HG03354 (cell line): Measurements from ENCODE around the gene APLN.

Experiments
- ATAC-seq: cut with Tn5 transposase; IDR thresholded peaks from one replicate; pipeline ENCODE4 v1.9.1; 2021; ENCODE audit warnings: mild to moderate bottlenecking; ENCODE audit not compliant: unreplicated experiment, poor library complexity, severe bottlenecking

Gene APLN

DNA sequence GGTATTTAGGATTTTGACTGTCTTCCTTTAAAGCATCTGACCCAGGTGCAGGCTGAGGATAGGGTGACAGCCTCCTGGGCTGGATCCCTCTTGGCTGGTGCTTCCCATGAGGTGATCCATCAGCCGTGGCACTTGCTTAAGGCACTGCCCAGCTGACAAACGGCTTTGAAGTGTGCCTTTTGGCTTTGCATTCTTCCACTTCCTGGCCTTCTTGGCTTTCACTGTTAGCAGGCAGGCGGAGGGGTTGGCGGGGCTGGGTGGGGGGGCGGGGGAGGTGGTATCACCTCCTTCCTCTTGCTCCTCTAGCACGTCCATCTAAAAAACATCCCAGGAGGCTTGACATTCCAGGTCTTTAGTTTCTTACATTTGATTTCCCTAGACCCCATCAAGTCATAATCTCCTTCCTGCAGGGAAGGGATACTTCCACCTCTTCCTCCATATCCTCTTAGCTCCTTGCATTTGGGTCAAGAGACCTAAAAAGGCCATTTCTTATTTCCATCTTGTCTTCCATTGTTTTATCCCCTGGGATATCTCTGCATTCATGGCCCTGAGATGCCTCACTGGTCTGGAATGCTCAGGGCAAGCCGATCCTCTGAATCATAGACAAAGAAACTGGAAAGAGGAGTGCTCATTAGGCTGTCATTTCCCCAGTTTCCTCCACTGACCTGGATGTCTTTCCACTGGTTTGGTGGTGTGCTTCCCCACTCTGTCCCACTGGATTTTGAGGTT is 11.3 kb upstream of the APLN start:
- no peak for ATAC-seq

DNA sequence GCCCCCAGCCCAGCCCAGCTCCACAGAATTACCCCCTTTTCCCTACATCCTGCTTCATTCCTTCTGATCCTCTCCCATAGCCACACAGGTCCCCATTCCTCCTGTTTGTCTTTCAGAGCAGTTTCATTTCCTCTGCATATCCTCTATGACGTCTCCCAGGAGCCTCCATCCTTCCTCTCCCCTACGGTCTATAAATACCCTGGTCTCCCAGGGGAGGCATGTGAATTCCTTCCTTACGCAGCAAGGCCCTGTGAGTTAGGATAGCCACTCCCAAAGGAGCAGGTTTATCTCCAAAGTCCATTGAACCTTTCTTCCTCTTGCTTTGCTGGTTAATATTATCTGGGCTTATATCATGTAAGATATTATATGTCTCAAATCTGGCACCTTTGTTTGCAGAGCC is 8.4 kb upstream of the APLN start:
- no peak for ATAC-seq

DNA sequence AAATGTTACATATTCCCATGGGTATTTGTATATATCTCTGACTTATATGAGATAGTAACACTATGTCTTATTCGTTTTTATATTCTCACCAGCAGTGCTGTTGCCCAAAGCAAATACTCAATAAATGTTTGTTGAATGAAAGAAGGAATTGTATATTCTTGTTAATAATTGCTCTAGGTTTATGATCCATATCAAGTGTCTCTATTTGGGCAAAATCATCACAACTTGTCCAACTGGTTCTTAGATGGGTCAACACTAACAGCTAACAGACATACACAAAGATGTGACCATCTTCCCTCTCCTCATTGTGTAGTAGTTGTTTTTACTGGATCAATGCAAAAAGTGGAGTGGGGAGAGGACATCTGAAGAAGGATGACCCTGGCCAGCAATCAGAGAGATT is 6.6 kb upstream of the APLN start:
- ATAC-seq, result no peak

DNA sequence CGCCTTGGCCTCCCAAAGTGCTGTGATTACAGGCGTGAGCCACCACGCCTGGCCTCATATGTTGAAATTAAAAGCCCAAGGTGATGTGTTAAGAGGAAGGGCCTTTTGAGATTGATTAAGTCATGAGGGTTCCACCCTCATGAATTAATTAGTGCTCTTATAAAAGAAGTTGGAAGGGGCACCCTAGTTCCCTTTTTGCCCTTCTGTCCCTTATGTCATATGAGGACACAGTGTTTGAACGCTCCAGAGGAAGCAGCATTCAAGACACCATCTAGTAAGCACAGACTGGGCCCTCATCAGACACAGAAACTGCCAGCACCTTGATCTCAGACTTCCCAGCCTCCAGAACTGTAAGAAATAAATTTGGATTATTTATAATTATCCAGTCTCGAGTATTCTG is 5.1 kb upstream of the APLN start:
- ATAC-seq, result no peak

DNA sequence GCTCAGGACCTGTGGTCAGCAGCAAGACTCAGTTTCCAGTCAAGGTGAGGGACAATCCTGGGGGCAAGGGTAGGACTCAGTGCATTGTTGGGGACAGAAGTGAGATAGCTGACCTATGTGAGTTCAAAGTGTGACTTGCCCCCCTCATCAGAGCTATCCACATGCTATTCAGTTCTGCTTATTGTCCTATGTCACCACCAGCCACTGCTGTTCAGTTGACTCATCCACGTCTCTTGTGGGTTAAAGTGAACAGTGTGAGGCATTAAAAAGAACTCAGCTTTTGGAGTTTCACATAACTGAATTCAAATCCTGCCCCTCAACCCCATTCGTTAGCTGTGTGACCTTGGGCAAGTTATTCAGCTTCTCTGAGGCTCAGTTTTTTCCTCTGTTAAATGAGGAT is 4.4 kb upstream of the APLN start:
- ATAC-seq, result no peak

DNA sequence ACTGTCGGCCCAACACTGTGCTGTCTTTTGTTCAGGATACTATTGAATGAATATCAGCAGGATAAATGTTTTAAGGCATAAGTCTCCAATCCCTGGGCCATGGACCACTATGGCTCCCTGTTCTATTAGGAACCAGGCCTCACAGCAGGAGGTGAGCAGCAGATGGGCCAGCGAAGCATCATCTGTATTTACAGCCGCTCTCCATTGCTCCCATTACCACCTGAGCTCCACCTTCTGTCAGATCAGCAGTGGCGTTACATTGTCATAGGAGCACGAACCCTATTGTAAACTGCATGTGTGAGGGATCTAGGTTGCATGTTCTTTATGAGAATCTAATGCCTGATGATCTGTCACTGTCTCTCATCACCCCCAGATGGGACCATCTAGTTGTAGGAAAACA is 3.7 kb upstream of the APLN start:
- ATAC-seq, result no peak

DNA sequence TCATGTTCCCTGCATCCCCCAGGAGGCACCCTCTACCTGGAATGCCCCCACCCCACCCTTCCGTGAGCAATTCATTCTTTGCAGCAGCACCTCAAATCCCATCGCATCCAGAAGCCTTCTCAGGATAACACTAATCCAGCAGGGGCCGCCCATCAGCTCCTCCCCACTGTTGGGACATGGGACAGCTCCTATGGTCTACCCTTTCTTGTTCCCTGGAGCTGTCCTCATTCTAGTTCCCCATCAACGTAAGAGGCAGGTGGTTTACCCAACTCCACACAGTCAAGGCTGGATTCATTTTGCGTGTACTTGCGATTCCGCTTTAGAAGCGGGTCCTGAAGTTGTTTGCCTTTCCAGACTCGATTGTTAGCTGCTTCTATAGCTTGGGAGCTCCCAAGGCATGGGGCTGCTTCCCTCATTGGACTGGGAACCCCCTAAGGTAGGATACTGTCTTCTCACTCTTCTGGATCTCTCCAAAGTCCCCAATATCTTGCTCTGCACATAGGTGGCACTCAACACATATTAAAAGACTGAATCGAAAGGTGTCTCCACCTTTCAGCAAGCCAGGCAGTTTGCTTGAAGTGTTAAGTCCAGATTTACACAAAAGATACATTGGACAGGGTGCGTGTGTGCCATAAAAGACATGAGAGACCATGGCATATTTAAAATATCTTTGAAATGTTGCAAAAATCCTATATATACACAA is 942 bp upstream of the APLN start:
- ATAC-seq, result no peak

DNA sequence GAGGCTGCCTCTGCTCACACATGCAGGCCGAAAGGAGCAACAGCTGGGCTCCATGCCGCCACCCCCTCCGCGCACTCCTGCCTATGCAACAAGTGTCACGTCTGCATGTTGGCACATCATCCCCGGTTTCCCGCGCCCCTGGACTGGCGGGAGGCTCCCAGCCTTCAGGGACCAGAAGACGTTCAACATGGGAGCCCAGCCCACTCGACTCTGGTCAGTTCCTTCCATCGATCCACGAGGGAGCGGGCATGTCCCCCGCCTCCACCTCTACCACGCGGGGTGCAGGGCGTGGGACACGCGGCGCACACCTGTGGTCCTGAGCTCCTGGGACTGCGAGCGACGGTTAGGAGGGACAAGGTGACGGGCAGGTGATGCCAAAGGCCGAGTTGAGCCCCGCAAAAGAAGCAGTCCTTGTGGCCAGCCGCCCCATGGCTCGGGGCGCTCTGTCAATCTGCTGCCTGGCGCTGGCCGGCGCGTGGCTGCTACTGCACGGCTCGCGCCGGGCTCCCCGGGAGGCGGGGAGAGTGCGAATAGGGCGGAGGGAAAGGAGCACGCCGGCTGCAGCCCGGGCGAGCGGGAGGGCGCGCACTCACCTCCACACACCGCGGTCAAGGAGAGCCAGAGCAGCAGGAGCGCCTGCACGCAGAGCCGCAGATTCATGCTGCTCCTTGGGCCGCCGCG is 645 bp downstream of the APLN start:
- ATAC-seq, result peak; percentile 54

DNA sequence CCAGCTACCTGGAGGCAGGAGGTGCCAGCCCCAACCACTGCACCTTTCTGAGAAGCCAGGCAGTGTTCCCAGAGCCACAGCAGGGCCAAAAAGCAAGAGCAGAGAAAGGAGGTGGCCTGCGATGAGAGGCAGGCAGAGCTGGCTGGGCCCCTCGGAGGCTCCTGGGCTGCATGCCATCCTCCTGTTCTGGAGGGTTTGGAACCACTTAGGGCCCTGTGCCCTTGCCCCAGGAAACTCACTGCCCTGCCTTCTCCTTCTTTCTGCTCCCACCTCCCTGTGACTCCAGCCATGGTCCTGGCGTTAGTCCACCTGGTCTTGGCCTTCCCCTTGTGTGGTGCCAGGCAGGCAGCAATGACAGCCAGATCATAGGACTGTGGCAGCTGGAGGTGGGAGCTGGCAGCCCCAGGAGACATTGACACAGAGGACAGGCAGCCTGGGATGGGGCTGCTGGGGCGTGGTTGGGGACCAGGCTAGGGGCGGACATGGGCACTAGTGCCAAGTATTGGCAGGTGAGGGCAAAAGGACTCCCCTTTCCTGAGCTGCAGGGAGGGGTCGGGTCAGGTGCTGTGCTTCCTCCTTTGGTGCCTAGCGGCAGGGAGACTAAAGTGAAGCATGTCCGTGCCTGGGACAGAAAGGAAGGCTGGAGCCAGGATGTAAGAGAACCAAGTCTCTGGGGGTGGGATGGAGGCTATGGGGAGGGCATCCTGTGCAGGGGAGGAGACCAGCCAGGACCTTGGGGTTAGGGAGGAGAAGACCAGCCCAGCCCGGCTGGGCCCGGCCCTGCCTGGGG is 1.4 kb downstream of the APLN start:
- ATAC-seq, result no peak

DNA sequence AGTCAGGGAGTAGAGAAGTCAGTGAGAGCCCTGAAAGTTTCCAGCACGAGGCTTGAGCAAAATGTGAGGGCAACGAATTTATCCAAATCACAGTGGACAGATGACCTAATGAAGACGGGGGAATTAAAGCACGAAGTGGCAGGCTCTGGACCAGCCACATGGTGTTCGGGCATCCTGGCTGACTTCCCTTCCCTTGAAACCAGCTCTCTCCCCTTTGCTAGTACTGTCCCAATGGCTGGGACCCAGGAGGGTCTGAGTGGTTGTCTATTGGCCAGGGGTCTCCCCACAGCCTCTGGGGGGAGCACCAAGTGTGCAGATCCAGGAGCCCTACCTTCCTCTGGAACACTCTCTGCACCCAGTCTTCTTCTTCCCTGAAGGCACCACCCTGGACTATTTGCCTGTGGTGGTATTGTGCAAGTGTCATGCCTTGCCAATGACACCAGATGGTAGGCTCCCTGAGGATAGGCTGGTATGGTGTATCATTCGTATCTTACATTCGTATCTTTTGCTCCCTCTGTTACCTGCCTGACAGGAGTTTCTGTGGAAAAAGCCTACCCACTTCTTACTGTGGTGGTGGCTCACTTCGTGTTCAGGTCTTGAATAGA is 2.1 kb downstream of the APLN start:
- ATAC-seq, result no peak

DNA sequence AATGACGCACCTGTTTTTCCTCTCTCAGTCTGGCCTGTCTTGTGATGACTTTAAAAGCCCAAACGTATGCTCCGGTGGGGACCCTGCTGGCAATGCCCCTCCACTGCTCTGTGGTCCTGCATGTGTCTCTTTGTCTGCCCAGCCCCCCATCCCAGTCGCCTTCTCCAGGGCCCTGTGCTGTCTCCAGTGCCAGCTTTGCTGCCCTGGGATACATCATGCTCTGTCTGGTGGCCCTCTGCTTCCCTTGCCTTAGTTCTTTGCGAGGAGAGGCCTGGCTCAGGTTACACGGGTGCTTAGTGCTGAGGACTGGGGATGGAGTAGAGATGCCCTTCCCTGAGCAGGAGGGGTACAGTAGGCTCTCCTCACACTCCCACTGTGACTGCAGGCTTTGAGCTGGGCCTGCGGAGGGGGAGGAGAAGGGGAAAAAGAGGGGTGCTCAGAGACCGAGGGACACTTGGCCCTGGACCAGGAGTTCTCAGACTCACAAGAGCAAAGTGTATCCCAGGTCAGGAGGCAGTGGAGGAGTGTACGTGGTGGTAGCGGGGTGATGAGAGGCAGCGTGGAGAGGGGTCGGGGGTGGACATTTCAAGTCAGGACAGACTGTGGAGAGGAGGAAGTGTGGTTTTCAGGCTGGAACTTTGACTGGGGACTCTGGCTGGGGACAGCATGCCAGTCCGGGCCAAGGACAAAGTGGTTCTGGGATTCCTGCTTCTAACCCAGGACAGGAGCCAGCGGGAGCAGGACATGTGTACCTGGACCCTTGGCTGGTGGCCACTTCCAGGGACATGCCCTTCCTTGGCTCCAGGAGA is 2.8 kb downstream of the APLN start:
- ATAC-seq, result no peak

DNA sequence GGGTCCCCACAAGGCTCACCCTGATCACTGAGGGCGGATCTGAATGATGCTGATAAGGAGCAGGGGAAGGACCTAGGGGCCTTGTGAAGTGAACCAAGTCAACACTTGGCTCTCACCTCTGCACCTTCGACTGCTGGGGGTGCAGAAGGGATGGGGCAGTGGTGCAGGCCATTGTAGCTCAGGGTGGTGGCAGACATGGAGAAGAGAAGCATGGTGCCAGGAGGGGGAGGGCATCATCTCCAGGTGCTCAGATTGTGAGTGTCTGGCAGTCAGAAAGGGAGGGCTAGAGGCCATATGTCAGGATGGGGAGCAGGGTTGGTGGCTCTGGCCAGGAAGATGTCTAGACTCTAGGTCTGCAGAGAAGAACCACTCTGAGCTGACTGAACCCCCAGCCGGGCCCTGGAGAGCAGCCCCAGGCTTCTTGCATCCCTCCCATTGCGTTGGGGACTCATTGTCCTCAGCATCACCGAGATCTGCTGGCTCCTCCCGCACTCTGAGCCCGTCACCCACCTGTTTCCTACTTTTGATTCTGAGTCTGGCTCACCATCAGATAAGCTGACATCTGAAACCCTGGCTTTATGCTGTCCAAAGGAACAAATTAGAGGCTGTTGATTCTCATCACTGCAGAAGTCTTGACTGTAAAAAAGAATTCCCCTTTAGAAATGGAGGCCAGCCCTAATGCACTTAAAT is 3.8 kb downstream of the APLN start:
- ATAC-seq, result no peak

DNA sequence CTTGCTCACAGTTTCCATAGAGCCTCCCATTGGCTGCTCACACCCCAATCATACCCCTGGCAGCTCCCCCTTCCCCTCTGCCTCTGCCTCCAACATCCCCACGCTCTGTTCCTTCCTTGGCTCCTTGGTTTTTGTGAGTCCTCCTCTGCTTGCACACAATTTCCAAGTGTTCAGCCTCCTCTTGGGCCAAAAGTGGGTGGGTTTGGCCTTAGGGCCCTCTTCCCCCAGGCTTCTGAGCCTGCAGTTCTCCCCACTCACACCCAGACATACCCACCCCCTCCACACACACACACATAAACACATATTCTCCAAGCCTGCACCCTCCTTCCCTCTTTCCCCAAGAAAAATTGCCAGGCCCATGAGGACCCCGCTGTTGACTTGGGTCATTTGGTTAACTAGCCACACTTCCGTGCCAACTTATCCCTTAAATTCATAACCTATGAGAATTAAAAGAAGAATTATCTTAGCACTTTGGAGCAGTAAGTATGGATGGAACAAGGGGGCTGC is 4.5 kb downstream of the APLN start:
- no peak for ATAC-seq

DNA sequence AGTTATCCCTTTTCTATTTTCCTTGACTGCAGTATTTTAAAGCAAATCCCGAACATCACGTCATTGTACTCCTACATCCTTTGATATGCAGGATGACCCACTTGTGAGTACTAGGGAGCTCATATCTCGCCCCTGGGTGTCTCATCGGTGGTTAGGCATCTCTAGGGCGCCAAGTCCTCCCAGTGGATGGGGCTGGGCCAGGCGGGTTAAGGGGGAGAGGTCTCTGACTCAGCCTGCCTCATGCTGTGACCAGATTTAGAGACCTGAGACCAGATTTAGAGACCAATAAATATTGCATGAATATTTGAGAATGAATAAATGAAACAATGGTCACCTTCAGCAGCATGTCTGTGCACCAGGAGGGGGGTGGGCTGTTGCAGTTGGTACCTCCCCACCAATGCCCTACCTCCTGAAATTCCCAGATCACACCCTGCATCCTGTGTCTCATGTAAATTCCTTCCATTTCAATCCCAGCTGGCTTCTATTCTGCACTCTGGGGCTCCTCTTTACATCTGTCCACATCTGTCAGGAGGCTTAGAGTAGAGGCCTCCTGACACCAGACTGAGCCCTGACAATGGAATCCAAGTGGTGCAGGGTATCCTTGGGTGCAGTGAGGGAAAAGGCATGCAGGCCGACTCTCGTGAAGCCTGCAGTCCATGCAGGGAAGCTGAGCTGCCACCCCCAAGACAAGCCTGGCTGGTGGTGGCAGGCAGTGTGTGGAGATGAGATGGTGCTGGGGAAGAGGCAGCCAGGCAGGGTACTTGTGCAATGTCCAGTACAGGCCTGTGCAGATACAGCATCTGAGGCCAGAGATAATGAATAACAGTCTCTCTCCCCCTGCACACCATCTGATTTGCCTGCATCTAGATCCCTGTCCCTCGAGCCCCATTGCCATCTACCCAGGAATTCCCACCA is 5.2 kb downstream of the APLN start:
- no peak for ATAC-seq

DNA sequence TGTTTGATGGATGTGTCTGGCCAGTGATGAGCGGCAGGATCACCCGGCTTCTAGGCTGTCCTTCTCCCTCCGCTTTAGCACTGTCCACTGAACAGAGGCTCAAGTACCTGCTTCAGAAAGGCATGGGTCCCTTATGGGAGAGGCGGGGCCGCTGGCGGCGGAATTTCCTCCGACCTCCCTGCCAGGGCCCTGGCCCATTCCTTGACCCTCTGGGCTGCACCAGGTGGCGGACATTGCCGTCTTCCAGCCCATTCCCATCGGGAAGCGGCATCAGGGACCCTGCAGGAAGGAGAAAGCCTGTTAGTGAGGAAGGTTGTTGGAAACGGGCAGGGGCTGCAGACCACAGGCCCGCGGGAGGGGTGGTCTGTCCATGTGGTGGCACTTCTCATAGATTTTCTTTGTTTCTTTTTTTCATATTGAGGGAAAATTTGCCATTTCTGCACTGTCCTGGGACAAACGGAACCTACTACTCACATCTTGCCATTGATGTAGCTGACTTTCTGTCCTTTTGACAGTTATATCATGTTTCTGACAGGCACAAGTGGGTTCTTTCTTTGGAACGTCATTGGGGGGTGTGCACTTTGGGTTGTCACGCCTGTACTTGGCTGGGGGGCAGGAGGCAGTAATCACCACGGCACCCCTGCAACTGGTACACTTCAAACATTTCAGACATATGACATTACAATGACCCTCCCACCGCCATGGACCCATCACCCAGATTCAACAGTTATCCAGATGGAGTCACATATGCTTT is 6.1 kb downstream of the APLN start:
- ATAC-seq, result no peak
